ENCODE results near the gene LIPC.

LIPC gene

GRCh38 chr15:58504674-58505234 is 73.0 kb downstream of the LIPC start:
- TF ChIP-seq GLIS3 (CRISPR knock-in tag; IDR thresholded peaks at IDR 0.05): no peak

DNA sequence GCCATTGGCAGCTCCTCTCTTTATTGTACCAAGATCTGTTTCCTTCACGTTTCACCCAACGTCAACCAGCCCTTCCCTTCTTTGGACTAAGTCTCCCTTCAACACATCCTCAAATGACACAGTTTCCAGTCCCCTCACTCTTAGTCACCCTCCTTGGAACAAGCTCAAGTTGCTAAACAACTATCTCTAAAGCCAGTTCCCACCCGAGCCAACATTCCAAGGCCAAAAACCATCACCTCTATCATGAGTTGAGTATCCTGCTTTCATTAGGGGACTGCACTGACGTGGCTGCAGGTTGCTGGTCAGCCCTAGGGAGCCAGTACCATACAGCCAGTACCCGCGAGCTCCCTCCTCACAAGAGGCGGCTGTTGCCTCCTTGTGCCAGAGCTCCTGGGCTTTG is 73.8 kb downstream of the LIPC start:
- no peak for ATAC-seq
- TF ChIP-seq GLIS3 (CRISPR knock-in tag; IDR thresholded peaks at IDR 0.05): no peak
- TF ChIP-seq POU6F1 (CRISPR knock-in tag; IDR thresholded peaks at IDR 0.05; ENCODE audit: borderline replicate concordance, low read depth): no peak
- no peak for TF ChIP-seq TSHZ2 (CRISPR knock-in tag; IDR thresholded peaks at IDR 0.05)
- TF ChIP-seq ZFP30 (CRISPR knock-in tag; IDR thresholded peaks at IDR 0.05): no peak
- no peak for TF ChIP-seq CSDC2 (CRISPR knock-in tag; IDR thresholded peaks at IDR 0.05)
- no peak for TF ChIP-seq CSRNP3 (CRISPR knock-in tag; IDR thresholded peaks at IDR 0.05)
- no peak for TF ChIP-seq ISL1 (CRISPR knock-in tag; IDR thresholded peaks at IDR 0.05)
- TF ChIP-seq SNAI2 (CRISPR knock-in tag; IDR thresholded peaks at IDR 0.05): no peak
- TF ChIP-seq ESRRG (CRISPR knock-in tag; IDR thresholded peaks at IDR 0.05): no peak
- no peak for TF ChIP-seq BACH2 (CRISPR knock-in tag; IDR thresholded peaks at IDR 0.05; ENCODE audit: borderline replicate concordance)
- no peak for TF ChIP-seq ZNF565 (CRISPR knock-in tag; conservative IDR thresholded peaks at IDR 0.05; ENCODE audit: low read depth)
- TF ChIP-seq, protein P1, sequence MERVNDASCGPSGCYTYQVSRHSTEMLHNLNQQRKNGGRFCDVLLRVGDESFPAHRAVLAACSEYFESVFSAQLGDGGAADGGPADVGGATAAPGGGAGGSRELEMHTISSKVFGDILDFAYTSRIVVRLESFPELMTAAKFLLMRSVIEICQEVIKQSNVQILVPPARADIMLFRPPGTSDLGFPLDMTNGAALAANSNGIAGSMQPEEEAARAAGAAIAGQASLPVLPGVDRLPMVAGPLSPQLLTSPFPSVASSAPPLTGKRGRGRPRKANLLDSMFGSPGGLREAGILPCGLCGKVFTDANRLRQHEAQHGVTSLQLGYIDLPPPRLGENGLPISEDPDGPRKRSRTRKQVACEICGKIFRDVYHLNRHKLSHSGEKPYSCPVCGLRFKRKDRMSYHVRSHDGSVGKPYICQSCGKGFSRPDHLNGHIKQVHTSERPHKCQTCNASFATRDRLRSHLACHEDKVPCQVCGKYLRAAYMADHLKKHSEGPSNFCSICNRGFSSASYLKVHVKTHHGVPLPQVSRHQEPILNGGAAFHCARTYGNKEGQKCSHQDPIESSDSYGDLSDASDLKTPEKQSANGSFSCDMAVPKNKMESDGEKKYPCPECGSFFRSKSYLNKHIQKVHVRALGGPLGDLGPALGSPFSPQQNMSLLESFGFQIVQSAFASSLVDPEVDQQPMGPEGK (CRISPR knock-in tag; IDR thresholded peaks at IDR 0.05; ENCODE audit: borderline replicate concordance): no peak
- no peak for TF ChIP-seq PPARA (CRISPR knock-in tag; IDR thresholded peaks at IDR 0.05; ENCODE audit: borderline replicate concordance)
- no peak for TF ChIP-seq ZNF70 (CRISPR knock-in tag; IDR thresholded peaks at IDR 0.05)
- TF ChIP-seq TCF4 (CRISPR knock-in tag; IDR thresholded peaks at IDR 0.05; ENCODE audit: borderline replicate concordance): no peak
- no peak for TF ChIP-seq ZFP3 (CRISPR knock-in tag; IDR thresholded peaks at IDR 0.05)
- no peak for TF ChIP-seq ZC3H10 (CRISPR knock-in tag; IDR thresholded peaks at IDR 0.05)
- TF ChIP-seq TOX (CRISPR knock-in tag; IDR thresholded peaks at IDR 0.05; ENCODE audit: borderline replicate concordance): no peak
- no peak for TF ChIP-seq RARB (CRISPR knock-in tag; IDR thresholded peaks at IDR 0.05)
- TF ChIP-seq ZNF8 (CRISPR knock-in tag; IDR thresholded peaks at IDR 0.05): no peak

More at GRCh38 chr15:58504674-58505234, 73.0 kb downstream of the LIPC start:
- no peak for ATAC-seq

GRCh38 chr15:58506064-58506490 is 74.3 kb downstream of the LIPC start:
- no peak for TF ChIP-seq TOX (CRISPR knock-in tag; IDR thresholded peaks at IDR 0.05; ENCODE audit: borderline replicate concordance)
- no peak for TF ChIP-seq CSDC2 (CRISPR knock-in tag; IDR thresholded peaks at IDR 0.05)
- TF ChIP-seq, protein P2, sequence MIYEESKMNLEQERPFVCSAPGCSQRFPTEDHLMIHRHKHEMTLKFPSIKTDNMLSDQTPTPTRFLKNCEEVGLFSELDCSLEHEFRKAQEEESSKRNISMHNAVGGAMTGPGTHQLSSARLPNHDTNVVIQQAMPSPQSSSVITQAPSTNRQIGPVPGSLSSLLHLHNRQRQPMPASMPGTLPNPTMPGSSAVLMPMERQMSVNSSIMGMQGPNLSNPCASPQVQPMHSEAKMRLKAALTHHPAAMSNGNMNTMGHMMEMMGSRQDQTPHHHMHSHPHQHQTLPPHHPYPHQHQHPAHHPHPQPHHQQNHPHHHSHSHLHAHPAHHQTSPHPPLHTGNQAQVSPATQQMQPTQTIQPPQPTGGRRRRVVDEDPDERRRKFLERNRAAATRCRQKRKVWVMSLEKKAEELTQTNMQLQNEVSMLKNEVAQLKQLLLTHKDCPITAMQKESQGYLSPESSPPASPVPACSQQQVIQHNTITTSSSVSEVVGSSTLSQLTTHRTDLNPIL (CRISPR knock-in tag; IDR thresholded peaks at IDR 0.05; ENCODE audit: low read depth): no peak
- no peak for TF ChIP-seq ARNTL (CRISPR knock-in tag; IDR thresholded peaks at IDR 0.05; ENCODE audit: borderline replicate concordance, low read depth)
- no peak for TF ChIP-seq ZC3H10 (CRISPR knock-in tag; IDR thresholded peaks at IDR 0.05)
- no peak for TF ChIP-seq ZFP3 (CRISPR knock-in tag; IDR thresholded peaks at IDR 0.05)
- TF ChIP-seq ZNF8 (CRISPR knock-in tag; IDR thresholded peaks at IDR 0.05): no peak
- TF ChIP-seq POU6F1 (CRISPR knock-in tag; IDR thresholded peaks at IDR 0.05; ENCODE audit: borderline replicate concordance, low read depth): no peak
- TF ChIP-seq OSR1 (CRISPR knock-in tag; IDR thresholded peaks at IDR 0.05): no peak
- ATAC-seq: no peak

Data from SK-N-SH treated with all-trans-retinoic acid at 6 μM for 48 hours (cell line).